Progenitor cell of endocrine pancreas (in vitro differentiated cells): ENCODE data around the gene TM4SF1. TPM values are rescaled to one million over a fixed set of nuclear protein-coding genes. Genes with fewer than 3 reads are reported as not detected.

Source experiments
- DNase-seq: peaks from one replicate; pipeline ENCODE4 v3.0.0; 2021; ENCODE audit warnings: low spot score; ENCODE audit not compliant: unreplicated experiment
- H3K27ac Mint-ChIP-seq: 2 replicates; pipeline ENCODE4 v1.8.0; 2021; ENCODE audit warnings: mild to moderate bottlenecking, moderate library complexity, mixed read lengths
- H3K27me3 Mint-ChIP-seq: 2 replicates; pipeline ENCODE4 v1.8.0; 2021; ENCODE audit warnings: mixed read lengths
- H3K36me3 Mint-ChIP-seq: 2 replicates; pipeline ENCODE4 v1.8.0; 2022; ENCODE audit warnings: mixed read lengths; ENCODE audit not compliant: insufficient read depth
- H3K4me1 Mint-ChIP-seq: 2 replicates; pipeline ENCODE4 v1.8.0; 2021; ENCODE audit warnings: low read depth, mixed read lengths
- H3K4me3 Mint-ChIP-seq: 2 replicates; pipeline ENCODE4 v1.8.0; 2021; ENCODE audit warnings: low read depth, mild to moderate bottlenecking, moderate library complexity, mixed read lengths
- H3K9me3 Mint-ChIP-seq: 2 replicates; pipeline ENCODE4 v1.8.0; 2021; ENCODE audit warnings: low read depth, mixed read lengths
- CTCF ChIP-seq: fragments of 200-600 bp; sonication (generic); IDR thresholded peaks from one replicate; pipeline ENCODE4 v1.5.0; 2021; ENCODE audit warnings: antibody characterized with exemption, mild to moderate bottlenecking; ENCODE audit not compliant: unreplicated experiment
- total RNA-seq: library from RNA; stranded (reverse); gene quantifications from 2 replicates; pipeline ENCODE4 v1.2.1, GENCODE V29; 2021

TM4SF1 gene
- total RNA-seq, 1 donor from 2014 or later = 2.1 TPM

- Mint-ChIP-seq H3K4me1 (peaks cover 10% of the 10 kb centered on the region), H3K9me3 (no peaks in the 10 kb centered on the region), H3K4me3 (no peak within 1 kb of the TSS), H3K27me3 (no peaks in the 10 kb centered on the region), H3K27ac (no peak within 1 kb of the TSS), H3K36me3 (no peaks in the 10 kb centered on the region)
- DNase-seq = no peak
- no peak for TF ChIP-seq CTCF
These were observed 44.1 kb downstream of the TM4SF1 start, which contains the start of gene TM4SF18 for GRCh38 chr3:149333176-149333859. Gene TM4SF18 (minus strand): TSS chr3:149333636. CDS start chr3:149333382, 254 bp downstream.

DNA sequence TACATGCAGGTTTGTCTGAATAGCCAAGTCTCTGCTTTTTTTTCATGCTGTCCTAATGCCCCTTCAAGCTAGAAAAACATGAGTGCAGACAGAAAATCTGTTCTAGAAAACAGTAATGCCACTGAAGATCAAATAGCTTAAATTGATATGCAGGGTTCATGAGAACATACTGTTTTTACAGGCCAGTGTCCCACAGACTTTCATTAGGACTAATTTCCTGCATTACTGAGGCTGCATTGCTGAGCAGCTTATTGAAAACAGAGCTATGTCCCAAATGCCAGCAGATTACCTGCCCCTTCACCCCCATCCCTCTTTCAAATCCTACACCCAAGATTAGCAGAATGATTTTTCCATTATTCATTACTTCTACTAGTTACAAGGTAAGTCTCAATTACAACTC lies 44.7 kb downstream of the TM4SF1 start:
- Mint-ChIP-seq H3K9me3 (no peaks in the 10 kb centered on the region), H3K4me1 (peaks cover 10% of the 10 kb centered on the region), H3K27ac (no peak overlapping the region), H3K36me3 (no peaks in the 10 kb centered on the region), H3K4me3 (no peak overlapping the region), H3K27me3 (no peaks in the 10 kb centered on the region)
- DNase-seq = no peak
- no peak for TF ChIP-seq CTCF

GRCh38 chr3:149332227-149332765 lies 45.2 kb downstream of the TM4SF1 start:
- no peak for DNase-seq
- H3K36me3 Mint-ChIP-seq = no peaks in the 10 kb centered on the region
- H3K27ac Mint-ChIP-seq = no peak overlapping the region
- no peak overlapping the region for H3K4me3 Mint-ChIP-seq
- H3K4me1 Mint-ChIP-seq = peaks cover 10% of the 10 kb centered on the region
- no peak for TF ChIP-seq CTCF
- no peaks in the 10 kb centered on the region for H3K27me3 Mint-ChIP-seq
- H3K9me3 Mint-ChIP-seq = no peaks in the 10 kb centered on the region

DNA sequence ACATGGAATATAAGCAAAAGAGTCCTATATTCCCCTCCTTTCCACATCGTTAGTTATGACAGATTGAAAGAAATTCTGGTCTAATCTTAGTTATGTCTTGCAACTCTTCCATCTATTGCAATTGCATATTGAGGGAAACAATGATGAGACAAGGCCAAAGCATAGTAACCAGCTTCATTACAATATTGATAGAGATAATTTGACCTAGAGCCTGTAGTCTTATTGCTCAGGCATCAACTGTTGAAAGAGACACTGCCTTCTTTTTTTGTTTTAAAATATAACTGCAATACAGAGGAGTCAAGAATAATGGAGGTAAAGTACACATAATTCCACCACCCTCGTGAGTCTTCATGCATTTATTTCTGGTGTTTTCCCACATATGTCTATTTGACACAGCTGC lies 46.1 kb downstream of the TM4SF1 start:
- H3K36me3 Mint-ChIP-seq = no peaks in the 10 kb centered on the region
- no peak overlapping the region for H3K27ac Mint-ChIP-seq
- no peak overlapping the region for H3K4me3 Mint-ChIP-seq
- peaks cover 10% of the 10 kb centered on the region for H3K4me1 Mint-ChIP-seq
- DNase-seq = no peak
- no peaks in the 10 kb centered on the region for H3K27me3 Mint-ChIP-seq
- no peak for TF ChIP-seq CTCF
- H3K9me3 Mint-ChIP-seq = no peaks in the 10 kb centered on the region

DNA sequence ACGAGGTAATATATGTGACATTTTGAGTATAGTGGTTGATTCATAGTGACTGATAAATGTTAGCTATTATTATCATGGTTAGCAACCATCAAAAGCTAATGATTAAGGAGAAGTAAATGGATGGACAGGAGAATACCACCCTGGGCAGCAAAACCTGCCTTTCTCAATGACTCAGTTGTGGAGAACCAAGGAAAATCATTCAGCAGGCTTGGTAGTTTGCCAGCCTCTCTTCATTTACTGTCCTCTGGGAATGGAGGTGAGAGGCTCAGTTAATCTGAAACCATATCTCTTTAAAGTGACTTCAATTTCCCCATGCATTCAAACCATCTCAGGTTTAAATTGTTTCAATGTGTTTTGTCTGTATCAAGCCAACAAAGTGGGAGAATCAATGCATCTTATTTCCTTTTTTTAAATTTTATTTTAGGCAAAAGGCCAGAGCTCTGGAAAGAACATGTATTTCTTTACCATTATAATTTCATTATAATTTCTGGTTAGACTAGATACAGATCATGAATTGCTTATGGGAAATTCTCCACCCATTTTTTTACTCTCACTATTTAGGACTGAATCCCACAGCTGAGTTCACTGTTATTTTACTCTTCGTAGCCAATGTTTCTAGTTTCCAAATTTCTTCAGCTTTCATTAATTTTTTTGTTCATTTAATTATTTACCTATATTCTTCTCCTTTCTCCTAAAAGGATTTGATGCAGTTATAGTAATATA lies 46.7 kb downstream of the TM4SF1 start:
- no peak for TF ChIP-seq CTCF
- no peaks in the 10 kb centered on the region for H3K36me3 Mint-ChIP-seq
- no peaks in the 10 kb centered on the region for H3K9me3 Mint-ChIP-seq
- DNase-seq = no peak
- H3K4me3 Mint-ChIP-seq = no peak overlapping the region
- no peak overlapping the region for H3K27ac Mint-ChIP-seq
- H3K27me3 Mint-ChIP-seq = no peaks in the 10 kb centered on the region
- peaks cover 10% of the 10 kb centered on the region for H3K4me1 Mint-ChIP-seq
